Measurements from ENCODE around the gene ZNF268.
A peak's percentile ranks its signal among the peaks of the same experiment; 100 is the strongest.

ZNF268 gene

DNA sequence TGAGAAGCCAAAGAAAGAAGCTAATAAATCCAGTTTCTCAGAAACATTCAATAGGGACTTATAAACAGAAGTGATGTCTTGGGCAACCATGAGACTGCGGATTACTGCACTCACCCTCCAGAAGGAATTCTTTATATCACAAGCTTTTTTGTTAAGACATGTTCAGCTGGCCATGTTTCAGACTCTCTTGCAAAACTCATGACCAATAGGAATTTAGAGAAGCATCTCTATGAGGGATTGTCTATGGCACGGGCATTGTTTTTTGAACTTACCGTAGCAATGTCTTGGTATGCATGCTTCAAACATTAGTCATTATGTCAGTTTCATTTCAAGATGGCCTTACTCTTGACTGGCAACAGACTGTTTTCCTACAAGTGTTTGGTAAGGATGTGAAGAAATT is 15.5 kb upstream of the ZNF268 start:
- Histone ChIP-seq H2AFZ (ENCODE audit: low read depth) (no peak overlapping the region), H3K4me2 (no peak overlapping the region), H3K79me2 (ENCODE audit: insufficient read depth, low read depth) (no peaks in the 10 kb centered on the region), H3K27me3 (ENCODE audit: insufficient read depth, low read depth) (no peaks in the 10 kb centered on the region), H3K36me3 (ENCODE audit: insufficient read depth) (no peaks in the 10 kb centered on the region), H3K27ac (no peak overlapping the region), H3K4me3 (IDR thresholded peaks at IDR 0.05; ENCODE audit: insufficient read depth, low read depth, low read length) (no peak overlapping the region), H3K9ac (no peak overlapping the region), H4K20me1 (ENCODE audit: insufficient read depth) (no peaks in the 10 kb centered on the region), H3K4me1 (ENCODE audit: low read depth, poor library complexity, severe bottlenecking) (no peaks in the 10 kb centered on the region)
- TF ChIP-seq, protein P1, sequence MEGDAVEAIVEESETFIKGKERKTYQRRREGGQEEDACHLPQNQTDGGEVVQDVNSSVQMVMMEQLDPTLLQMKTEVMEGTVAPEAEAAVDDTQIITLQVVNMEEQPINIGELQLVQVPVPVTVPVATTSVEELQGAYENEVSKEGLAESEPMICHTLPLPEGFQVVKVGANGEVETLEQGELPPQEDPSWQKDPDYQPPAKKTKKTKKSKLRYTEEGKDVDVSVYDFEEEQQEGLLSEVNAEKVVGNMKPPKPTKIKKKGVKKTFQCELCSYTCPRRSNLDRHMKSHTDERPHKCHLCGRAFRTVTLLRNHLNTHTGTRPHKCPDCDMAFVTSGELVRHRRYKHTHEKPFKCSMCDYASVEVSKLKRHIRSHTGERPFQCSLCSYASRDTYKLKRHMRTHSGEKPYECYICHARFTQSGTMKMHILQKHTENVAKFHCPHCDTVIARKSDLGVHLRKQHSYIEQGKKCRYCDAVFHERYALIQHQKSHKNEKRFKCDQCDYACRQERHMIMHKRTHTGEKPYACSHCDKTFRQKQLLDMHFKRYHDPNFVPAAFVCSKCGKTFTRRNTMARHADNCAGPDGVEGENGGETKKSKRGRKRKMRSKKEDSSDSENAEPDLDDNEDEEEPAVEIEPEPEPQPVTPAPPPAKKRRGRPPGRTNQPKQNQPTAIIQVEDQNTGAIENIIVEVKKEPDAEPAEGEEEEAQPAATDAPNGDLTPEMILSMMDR (conservative IDR thresholded peaks at IDR 0.05; ENCODE audit: low read depth, low read length), result no peak

DNA sequence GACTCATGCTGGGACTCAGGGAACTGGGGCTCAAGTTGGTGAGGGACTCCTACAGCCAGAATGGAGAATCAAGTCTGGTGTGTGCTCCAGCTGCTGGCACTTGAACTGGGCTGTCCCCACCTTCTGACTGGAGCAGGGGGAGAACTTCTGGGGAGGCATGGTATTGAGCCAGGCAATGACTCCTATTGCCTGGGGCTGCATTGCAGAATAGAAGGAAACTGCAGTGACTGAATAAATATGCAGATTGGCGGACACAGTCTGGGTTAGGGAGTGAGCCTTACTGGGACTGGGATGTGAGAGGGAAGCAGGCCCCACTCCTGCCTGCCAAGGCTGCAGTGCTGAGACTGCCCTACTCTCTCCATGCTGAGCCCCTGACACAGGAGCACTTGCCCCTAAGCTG is 8.8 kb upstream of the ZNF268 start:
- H3K27me3 ChIP-seq (ENCODE audit: insufficient read depth, low read depth), result no peaks in the 10 kb centered on the region
- no peaks in the 10 kb centered on the region for H4K20me1 ChIP-seq (ENCODE audit: insufficient read depth)
- H3K4me2 ChIP-seq, result no peak overlapping the region
- H3K4me3 ChIP-seq (IDR thresholded peaks at IDR 0.05; ENCODE audit: insufficient read depth, low read depth, low read length), result no peak overlapping the region
- H3K4me1 ChIP-seq (ENCODE audit: low read depth, poor library complexity, severe bottlenecking), result no peaks in the 10 kb centered on the region
- H2AFZ ChIP-seq (ENCODE audit: low read depth), result no peak overlapping the region
- H3K9ac ChIP-seq, result no peak overlapping the region
- no peaks in the 10 kb centered on the region for H3K79me2 ChIP-seq (ENCODE audit: insufficient read depth, low read depth)
- H3K27ac ChIP-seq, result no peak overlapping the region
- TF ChIP-seq, protein P1 (conservative IDR thresholded peaks at IDR 0.05; ENCODE audit: low read depth, low read length), result no peak
- no peaks in the 10 kb centered on the region for H3K36me3 ChIP-seq (ENCODE audit: insufficient read depth)

DNA sequence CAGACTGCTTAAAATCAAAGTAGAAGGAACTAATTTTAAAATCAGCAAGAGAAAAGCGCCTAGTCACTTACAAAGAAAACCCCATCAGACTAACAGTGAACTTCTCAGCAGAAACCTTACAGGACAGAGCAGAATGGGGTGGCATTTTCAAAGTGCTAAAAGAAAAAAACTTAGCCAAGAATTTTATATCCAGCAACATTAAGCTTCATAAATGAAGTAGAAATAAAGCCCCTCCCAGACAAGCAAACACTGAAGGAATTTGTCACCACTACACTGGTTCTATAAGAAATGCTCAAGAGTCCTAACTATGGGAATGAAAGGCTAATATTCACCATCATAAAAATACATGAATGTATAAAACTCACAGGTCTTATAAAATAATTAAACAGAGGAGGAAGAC is 6.4 kb upstream of the ZNF268 start:
- H3K4me1 ChIP-seq (ENCODE audit: low read depth, poor library complexity, severe bottlenecking), result no peaks in the 10 kb centered on the region
- no peaks in the 10 kb centered on the region for H4K20me1 ChIP-seq (ENCODE audit: insufficient read depth)

DNA sequence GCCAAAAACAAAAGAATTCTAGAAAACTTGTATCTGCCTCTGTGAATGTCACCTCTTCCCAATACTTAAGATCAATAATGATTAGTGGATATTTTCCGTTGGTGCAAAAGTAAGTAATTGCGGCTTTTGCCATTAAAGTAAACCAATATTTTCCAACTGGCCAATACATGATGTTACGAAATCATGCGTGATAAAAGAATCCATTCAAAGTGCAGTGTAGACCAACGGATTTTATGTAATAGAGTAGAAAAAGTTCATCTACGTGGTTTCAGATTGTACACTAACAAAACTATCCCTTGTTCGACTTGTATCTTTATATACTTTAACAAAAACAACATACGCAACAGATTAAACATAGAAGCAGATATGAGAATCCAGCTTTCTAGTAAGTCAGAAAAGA is 626 bp upstream of the ZNF268 start:
- Histone ChIP-seq H3K27ac (no peak overlapping the region), H3K79me2 (ENCODE audit: insufficient read depth, low read depth) (no peaks in the 10 kb centered on the region), H3K4me3 (IDR thresholded peaks at IDR 0.05; ENCODE audit: insufficient read depth, low read depth, low read length) (no peak overlapping the region), H4K20me1 (ENCODE audit: insufficient read depth) (no peaks in the 10 kb centered on the region), H3K27me3 (ENCODE audit: insufficient read depth, low read depth) (no peaks in the 10 kb centered on the region), H3K36me3 (ENCODE audit: insufficient read depth) (no peaks in the 10 kb centered on the region), H3K4me1 (ENCODE audit: low read depth, poor library complexity, severe bottlenecking) (no peaks in the 10 kb centered on the region), H2AFZ (ENCODE audit: low read depth) (0 out of 2 replicates have a peak overlapping the region, but pooled peaks have one; percentile 94), H3K4me2 (no peak overlapping the region), H3K9ac (no peak overlapping the region)
- TF ChIP-seq, protein P1 (conservative IDR thresholded peaks at IDR 0.05; ENCODE audit: low read depth, low read length), result no peak

More for the DNA sequence above, 6.4 kb upstream of the ZNF268 start:
- Histone ChIP-seq H3K27me3 (ENCODE audit: insufficient read depth, low read depth) (no peaks in the 10 kb centered on the region), H3K79me2 (ENCODE audit: insufficient read depth, low read depth) (no peaks in the 10 kb centered on the region), H3K9ac (no peak overlapping the region), H2AFZ (ENCODE audit: low read depth) (no peak overlapping the region), H3K36me3 (ENCODE audit: insufficient read depth) (no peaks in the 10 kb centered on the region), H3K4me2 (no peak overlapping the region), H3K27ac (no peak overlapping the region), H3K4me3 (IDR thresholded peaks at IDR 0.05; ENCODE audit: insufficient read depth, low read depth, low read length) (no peak overlapping the region)
- TF ChIP-seq, protein P1 (conservative IDR thresholded peaks at IDR 0.05; ENCODE audit: low read depth, low read length), result no peak
